SKM-1 (cell line): Measurements from ENCODE around the gene REG3A.

Experiments used
- DNase-seq: peaks from one replicate; lab custom pipeline; 2025; ENCODE audit not compliant: unreplicated experiment; lab: John Stamatoyannopoulos, UW

The REG3A gene

GRCh38 chr2:79159653-79160052, at the start of gene REG3A:
Gene REG3A, minus strand, starts transcription at chr2:79159753. Its CDS starts 348 bp downstream, at chr2:79159405.
- no peak for DNase-seq

DNA sequence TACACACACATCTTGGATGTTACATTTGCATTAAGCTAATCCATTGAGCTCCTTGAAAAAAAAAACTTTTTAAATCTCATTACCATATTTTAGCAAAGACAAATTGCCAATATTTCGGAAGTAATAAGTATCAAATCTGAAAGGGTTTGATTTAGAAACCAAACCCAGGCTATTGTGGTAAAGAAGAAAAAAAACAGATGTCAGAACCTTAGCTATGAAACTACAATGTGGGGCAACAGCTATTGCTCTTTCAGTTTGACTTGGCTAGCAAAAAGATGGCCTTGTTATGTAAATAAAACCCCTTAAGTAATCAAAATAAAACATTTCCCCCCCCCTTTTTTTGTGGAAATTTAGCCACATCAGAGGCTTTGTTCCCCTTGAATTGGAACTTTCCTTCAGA, 41.2 kb upstream of the REG3A start:
- DNase-seq = no peak

DNA sequence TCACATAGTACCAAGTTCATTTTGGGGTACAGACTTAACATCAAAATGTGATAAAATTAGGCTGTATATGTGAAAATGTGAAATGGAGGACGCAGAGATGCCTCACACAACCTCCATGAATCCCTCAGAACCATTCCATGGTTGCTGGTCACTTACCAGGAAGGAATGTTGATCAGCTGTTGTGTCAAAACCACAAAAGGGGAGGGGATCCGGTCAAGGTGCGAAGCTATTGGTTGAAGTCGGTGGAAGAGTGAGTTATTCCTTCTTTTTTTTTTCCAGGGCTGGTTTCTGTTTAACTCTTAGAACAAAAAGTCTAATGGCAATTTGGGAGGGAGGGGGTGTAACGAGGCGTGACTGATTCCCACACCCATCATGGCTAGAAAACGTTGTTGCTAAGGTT, 32.3 kb upstream of the REG3A start:
- no peak for DNase-seq

DNA sequence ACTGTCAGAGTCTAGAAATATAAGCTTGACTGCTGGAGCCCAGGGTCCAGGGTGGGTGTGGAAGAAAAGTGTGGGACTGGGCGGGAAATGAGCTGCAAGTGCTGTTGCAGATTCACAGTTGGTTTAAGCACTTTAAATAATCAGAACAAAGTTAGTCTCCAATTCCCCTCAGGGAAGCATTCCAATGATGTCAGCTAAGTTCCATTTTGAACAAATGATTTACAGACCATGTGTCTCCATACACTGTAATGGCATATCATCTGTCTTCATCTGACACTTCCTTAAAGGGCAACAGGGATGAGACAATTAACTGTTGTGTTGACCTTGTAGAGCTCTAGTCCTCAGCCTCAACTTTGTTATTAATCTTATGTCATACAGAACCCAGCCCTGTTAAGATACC, 31.5 kb upstream of the REG3A start:
- DNase-seq = no peak

GRCh38 chr2:79189465-79189864, 29.9 kb upstream of the REG3A start:
- no peak for DNase-seq

GRCh38 chr2:79181617-79182016, 22.1 kb upstream of the REG3A start:
- no peak for DNase-seq

- no peak for DNase-seq
Measured at GRCh38 chr2:79180092-79180491, 20.5 kb upstream of the REG3A start.

- DNase-seq = no peak
Measured at GRCh38 chr2:79179036-79179435, 19.5 kb upstream of the REG3A start.

GRCh38 chr2:79178076-79178674, 18.6 kb upstream of the REG3A start:
- no peak for DNase-seq

DNA sequence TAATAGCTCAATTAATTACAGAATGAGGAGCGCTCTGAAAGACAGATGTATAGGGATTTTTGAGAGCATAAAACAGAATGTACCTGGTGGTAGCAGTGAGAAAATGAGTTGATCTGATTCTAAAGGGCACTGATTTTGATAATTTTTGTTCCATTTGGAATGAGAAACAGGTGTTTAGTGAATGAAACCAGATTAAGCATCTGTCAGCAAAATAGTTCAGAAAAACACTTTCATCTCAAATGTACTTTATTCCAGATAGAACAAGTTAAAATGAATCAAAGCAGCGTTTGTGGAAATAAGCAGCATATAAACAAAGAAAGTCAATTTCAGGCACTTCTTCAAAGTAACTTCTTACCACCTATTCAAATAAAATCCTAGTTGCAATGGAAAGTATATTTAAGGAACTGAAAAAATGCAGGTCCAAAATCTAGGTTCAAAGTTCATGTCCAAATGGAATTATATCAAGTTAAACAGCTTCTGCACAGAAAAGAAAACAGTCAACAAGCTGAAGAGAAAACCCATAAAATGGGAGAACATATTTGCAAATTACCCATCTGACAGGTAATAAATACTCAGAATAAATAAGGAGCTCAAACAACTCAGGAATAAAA, 11.9 kb upstream of the REG3A start:
- no peak for DNase-seq

DNA sequence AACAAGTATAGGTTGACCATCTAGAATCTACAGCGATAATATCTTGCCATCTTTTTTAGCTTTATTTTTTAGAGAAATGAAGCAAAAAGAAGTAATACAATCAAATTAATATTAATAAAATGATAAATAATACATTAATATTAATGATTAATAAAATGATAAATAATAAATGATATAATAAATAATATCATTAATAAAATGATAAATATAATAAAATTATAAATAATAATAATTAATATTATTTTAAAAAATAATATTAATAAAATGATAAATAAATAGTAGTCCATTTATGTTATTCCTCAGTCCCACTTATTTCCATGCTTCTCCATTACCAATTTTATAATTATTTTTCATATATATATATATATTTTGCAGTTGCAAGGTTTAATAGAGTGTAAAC, 3.2 kb upstream of the REG3A start:
- no peak for DNase-seq

- no peak for DNase-seq
Measured at GRCh38 chr2:79162132-79162531, 2.6 kb upstream of the REG3A start.

GRCh38 chr2:79159030-79159429, 523 bp downstream of the REG3A start:
- no peak for DNase-seq

DNA sequence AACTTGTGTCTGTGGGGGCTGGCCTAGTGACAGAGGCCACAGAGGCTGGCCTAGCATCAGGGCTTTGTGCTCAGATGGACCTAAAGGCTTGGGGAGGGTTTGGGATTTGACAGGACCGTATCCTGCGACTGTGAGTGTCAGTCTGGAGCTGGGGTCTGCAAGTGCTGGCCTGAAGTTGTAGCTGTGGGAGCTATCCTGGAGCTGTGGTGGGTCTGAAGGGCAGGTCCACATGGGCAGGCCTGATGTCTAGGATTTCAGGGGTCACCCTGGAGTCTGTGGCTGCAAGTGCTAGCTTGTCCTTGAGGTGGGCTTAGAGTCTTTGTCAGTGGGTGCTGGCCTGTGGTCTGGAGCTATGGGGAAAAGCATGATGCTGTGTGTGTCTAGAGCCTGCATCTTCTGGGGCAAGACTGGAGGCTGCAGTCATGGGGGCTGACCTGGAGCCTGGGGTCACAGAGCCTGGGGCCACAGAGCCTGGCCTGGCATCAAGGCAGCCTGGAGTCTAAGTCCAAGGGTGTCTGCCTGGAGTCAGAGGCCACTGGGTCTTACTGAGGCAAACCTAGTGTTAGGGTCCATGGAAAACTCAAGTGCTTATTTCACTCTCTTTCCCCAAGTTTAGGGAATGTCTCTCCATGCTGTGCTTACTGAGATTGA, 3.6 kb downstream of the REG3A start:
- no peak for DNase-seq

- no peak for DNase-seq
Measured at GRCh38 chr2:79139423-79139822, 20.1 kb downstream of the REG3A start.

GRCh38 chr2:79138385-79138784, 21.2 kb downstream of the REG3A start:
- no peak for DNase-seq

- no peak for DNase-seq
Measured at GRCh38 chr2:79131687-79132086, 27.9 kb downstream of the REG3A start.

- no peak for DNase-seq
Measured at GRCh38 chr2:79129804-79130203, 29.7 kb downstream of the REG3A start.

GRCh38 chr2:79129260-79129659, 30.3 kb downstream of the REG3A start:
- no peak for DNase-seq

DNA sequence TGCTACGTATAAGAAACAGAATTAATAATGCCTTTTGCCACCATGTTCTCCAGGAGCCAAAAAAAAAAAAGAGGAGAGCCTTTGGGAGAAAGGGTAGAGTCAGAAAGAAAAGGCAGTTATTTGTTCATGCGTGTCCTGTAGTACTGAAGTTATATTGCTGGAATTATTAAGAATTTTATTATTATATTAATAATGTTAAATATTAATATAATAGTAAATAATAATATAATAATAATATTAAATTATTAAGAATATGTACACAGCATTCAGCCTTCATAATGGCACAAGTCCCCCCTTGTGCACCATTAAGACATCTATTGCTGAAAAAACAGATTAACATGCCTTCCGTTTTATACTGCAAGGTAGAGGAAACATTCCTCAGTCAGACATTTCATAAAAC, 31.1 kb downstream of the REG3A start:
- DNase-seq = no peak

GRCh38 chr2:79125721-79125985, 33.9 kb downstream of the REG3A start:
- DNase-seq = no peak

- DNase-seq = no peak
Measured at GRCh38 chr2:79124907-79125720, 34.4 kb downstream of the REG3A start.
